NCI-H1436 treated with DMSO at 0.1 percent for 48 hours (cell line): ENCODE results near the gene KCND3.

Experiments
- DNase-seq: peaks from one replicate; lab custom pipeline; 2025; lab: John Stamatoyannopoulos, UW

The KCND3 gene

GRCh38 chr1:111843177-111843576 is 146.3 kb downstream of the KCND3 start:
- no peak for DNase-seq

GRCh38 chr1:111842411-111842810 is 147.1 kb downstream of the KCND3 start:
- no peak for DNase-seq

GRCh38 chr1:111841746-111842145 is 147.7 kb downstream of the KCND3 start:
- no peak for DNase-seq

GRCh38 chr1:111841189-111841588 is 148.3 kb downstream of the KCND3 start:
- no peak for DNase-seq

- no peak for DNase-seq
These were observed 152.1 kb downstream of the KCND3 start for GRCh38 chr1:111837393-111837792.

- no peak for DNase-seq
These were observed 153.4 kb downstream of the KCND3 start for GRCh38 chr1:111836111-111836510.

- DNase-seq, result no peak
These were observed 154.0 kb downstream of the KCND3 start for GRCh38 chr1:111835514-111835913.

- no peak for DNase-seq
These were observed 154.5 kb downstream of the KCND3 start for GRCh38 chr1:111834956-111835355.

GRCh38 chr1:111833334-111833733 is 156.1 kb downstream of the KCND3 start:
- DNase-seq, result no peak

GRCh38 chr1:111832521-111833155 is 156.8 kb downstream of the KCND3 start:
- DNase-seq, result no peak

- no peak for DNase-seq
These were observed 158.3 kb downstream of the KCND3 start for GRCh38 chr1:111831153-111831552.

- no peak for DNase-seq
These were observed 161.5 kb downstream of the KCND3 start for GRCh38 chr1:111827946-111828345.

- no peak for DNase-seq
These were observed 163.2 kb downstream of the KCND3 start for GRCh38 chr1:111826278-111826677.

- DNase-seq, result no peak
These were observed 164.3 kb downstream of the KCND3 start for GRCh38 chr1:111825217-111825616.

GRCh38 chr1:111822138-111822537 is 167.3 kb downstream of the KCND3 start:
- no peak for DNase-seq

- no peak for DNase-seq
These were observed 168.2 kb downstream of the KCND3 start for GRCh38 chr1:111821121-111821745.

- no peak for DNase-seq
These were observed 169.8 kb downstream of the KCND3 start for GRCh38 chr1:111819566-111820263.

- DNase-seq, result no peak
These were observed 170.9 kb downstream of the KCND3 start for GRCh38 chr1:111818546-111818945.

GRCh38 chr1:111818081-111818480 is 171.4 kb downstream of the KCND3 start:
- DNase-seq, result no peak

- DNase-seq, result no peak
These were observed 174.8 kb downstream of the KCND3 start for GRCh38 chr1:111814642-111815041.

GRCh38 chr1:111814305-111814628 is 175.2 kb downstream of the KCND3 start:
- no peak for DNase-seq

GRCh38 chr1:111813440-111814304 is 175.8 kb downstream of the KCND3 start:
- no peak for DNase-seq

GRCh38 chr1:111812306-111812705 is 177.2 kb downstream of the KCND3 start:
- no peak for DNase-seq
